Neuronal stem cell (in vitro differentiated cells): ENCODE results near the gene ABCC5.
"Not testable (repeated sequence)": the region's sequence is repeated elsewhere in the genome, so short reads cannot be mapped to it uniquely, and the experiment has no call there.

Experiments used
- DNase-seq: peaks from one replicate; pipeline ENCODE4 v3.0.0-alpha.2; 2013; ENCODE audit warnings: low spot score
- H2AFZ ChIP-seq: one replicate; pipeline ENCODE4 v1.6.1; 2013; ENCODE audit warnings: mild to moderate bottlenecking, low read length, inconsistent platforms
- H2AK5ac ChIP-seq: 2 replicates; pipeline ENCODE4 v1.6.1; 2013; ENCODE audit warnings: low read depth, mild to moderate bottlenecking, inconsistent platforms, low read length, moderate library complexity, mixed read lengths
- H2BK120ac ChIP-seq: 2 replicates; pipeline ENCODE4 v1.6.1; 2013; ENCODE audit warnings: low read depth, mild to moderate bottlenecking, inconsistent platforms, low read length, moderate library complexity, mixed read lengths
- H2BK12ac ChIP-seq: one replicate; pipeline ENCODE4 v1.6.1; 2013; ENCODE audit warnings: low read length, inconsistent platforms
- H2BK15ac ChIP-seq: 2 replicates; pipeline ENCODE4 v1.6.1; 2013; ENCODE audit warnings: mild to moderate bottlenecking, low read length, inconsistent platforms, mixed read lengths
- H2BK5ac ChIP-seq: one replicate; pipeline ENCODE4 v1.6.1; 2013; ENCODE audit warnings: inconsistent platforms, mild to moderate bottlenecking, low read length, moderate library complexity
- H3K14ac ChIP-seq: one replicate; pipeline ENCODE4 v1.6.1; 2013; ENCODE audit warnings: low read length, inconsistent platforms
- H3K18ac ChIP-seq: 2 replicates; pipeline ENCODE4 v1.6.1; 2013; ENCODE audit warnings: low read length, inconsistent platforms
- H3K23ac ChIP-seq: 2 replicates; pipeline ENCODE4 v1.6.1; 2013; ENCODE audit warnings: low read depth, mild to moderate bottlenecking, mixed read lengths, low read length, inconsistent platforms; ENCODE audit not compliant: poor library complexity
- H3K27ac ChIP-seq: replicated peaks from 3 replicates; pipeline ENCODE4 v1.5.1; 2013; ENCODE audit warnings: low read length, inconsistent platforms
- H3K27me3 ChIP-seq, 3 experiments: 2 replicates each; pipeline ENCODE4 v1.6.1; 2013; ENCODE audit warnings: low read length in 3 of 3, mild to moderate bottlenecking in 2 of 3, inconsistent platforms in 1 of 3, low read depth in 1 of 3, mixed read lengths in 1 of 3, moderate library complexity in 1 of 3; ENCODE audit not compliant: control insufficient read depth in 3 of 3, insufficient read depth in 3 of 3
- H3K36me3 ChIP-seq, 2 donors: replicated peaks in 1 of 2; 2 replicates each; pipeline ENCODE4 v1.6.1; 2013; ENCODE audit warnings: low read length in 2 of 2; ENCODE audit not compliant: control insufficient read depth in 2 of 2, insufficient read depth in 2 of 2
- H3K4ac ChIP-seq: 2 replicates; pipeline ENCODE4 v1.6.1; 2013; ENCODE audit warnings: inconsistent platforms, mild to moderate bottlenecking, low read length, moderate library complexity
- H3K4me1 ChIP-seq, 2 donors: 1 replicate in 1 of 2; 2 replicates in 1 of 2; pipeline ENCODE4 v1.6.1; 2013; ENCODE audit warnings: low read length in 2 of 2, low read depth in 1 of 2; ENCODE audit not compliant: control insufficient read depth in 2 of 2, insufficient read depth in 1 of 2
- H3K4me2 ChIP-seq: one replicate; pipeline ENCODE4 v1.6.1; 2013; ENCODE audit warnings: mild to moderate bottlenecking, low read length, inconsistent platforms; ENCODE audit not compliant: insufficient read depth, poor library complexity, severe bottlenecking
- H3K4me3 ChIP-seq, 2 donors: 2 replicates each; pipeline ENCODE4 v1.5.1; 2013; ENCODE audit warnings: low read length in 2 of 2, mild to moderate bottlenecking in 2 of 2, inconsistent platforms in 1 of 2, moderate library complexity in 1 of 2
- H3K79me1 ChIP-seq: one replicate; pipeline ENCODE4 v1.6.1; 2013; ENCODE audit warnings: low read depth, mild to moderate bottlenecking, inconsistent platforms, low read length, moderate library complexity
- H3K9ac ChIP-seq: one replicate; pipeline ENCODE4 v1.6.1; 2013; ENCODE audit warnings: mild to moderate bottlenecking, low read depth, low read length, inconsistent platforms; ENCODE audit not compliant: poor library complexity
- H3K9me3 ChIP-seq, 2 donors: replicated peaks in 1 of 2; 2 replicates each; pipeline versions ENCODE3 to v1.6.1; 2013; ENCODE audit warnings: low read length in 2 of 2, mild to moderate bottlenecking in 2 of 2, inconsistent platforms in 1 of 2, low read depth in 1 of 2, mixed read lengths in 1 of 2, moderate library complexity in 1 of 2; ENCODE audit not compliant: control insufficient read depth in 2 of 2, insufficient read depth in 1 of 2
- H4K8ac ChIP-seq: one replicate; pipeline ENCODE4 v1.6.1; 2013; ENCODE audit warnings: low read depth, mild to moderate bottlenecking, inconsistent platforms, low read length, moderate library complexity
- H4K91ac ChIP-seq: one replicate; pipeline ENCODE4 v1.6.1; 2013; ENCODE audit warnings: low read length, low read depth, mild to moderate bottlenecking, inconsistent platforms; ENCODE audit not compliant: poor library complexity
- WGBS, 2 donors: extraction: QIAGEN DNeasy Blood & Tissue Kit; methylation state at CpG; one replicate each; pipeline ENCODE4 v1.1.7; 2013; ENCODE audit warnings: missing lambda C conversion rate in 2 of 2, mixed read lengths in 1 of 2; ENCODE audit not compliant: insufficient read length in 2 of 2, insufficient replicate concordance in 1 of 2; ENCODE audit errors: extremely low coverage in 2 of 2; 5-methylcytosine and 5-hydroxymethylcytosine counted together

The ABCC5 gene

GRCh38 chr3:184042617-184043016 is 24.9 kb upstream of the ABCC5 start:
- H3K79me1 ChIP-seq: no peaks in the 10 kb centered on the region
- H3K4ac ChIP-seq: no peak overlapping the region
- H3K27ac ChIP-seq: no peak overlapping the region
- no peak for DNase-seq
- H3K18ac ChIP-seq: no peak overlapping the region
- H2AFZ ChIP-seq: no peak overlapping the region
- no peak overlapping the region for H3K9ac ChIP-seq
- no peak overlapping the region for H3K4me2 ChIP-seq
- no CpG with 5 or more reads among the region's 1 CpG for WGBS, 2 donors
- H3K27me3 ChIP-seq: peaks cover 0 to 22% (median 0%) of the 10 kb centered on the region in 3 experiments
- no peak overlapping the region for H2BK120ac ChIP-seq
- no peak overlapping the region for H2BK12ac ChIP-seq
- H4K8ac ChIP-seq: no peak overlapping the region
- H3K9me3 ChIP-seq: no peaks in the 10 kb centered on the region
- H3K23ac ChIP-seq: no peak overlapping the region
- no peak overlapping the region for H2BK5ac ChIP-seq
- H3K4me3 ChIP-seq: no peak overlapping the region
- H4K91ac ChIP-seq: no peak overlapping the region
- no peak overlapping the region for H3K14ac ChIP-seq
- no peak overlapping the region for H2AK5ac ChIP-seq
- no peak overlapping the region for H2BK15ac ChIP-seq
- no peaks in the 10 kb centered on the region for H3K4me1 ChIP-seq
- H3K36me3 ChIP-seq: no peaks in the 10 kb centered on the region

- H3K9me3 ChIP-seq: no peaks in the 10 kb centered on the region
- no peak overlapping the region for H2AK5ac ChIP-seq
- no peak overlapping the region for H4K8ac ChIP-seq
- no peak overlapping the region for H2BK120ac ChIP-seq
- no peak overlapping the region for H4K91ac ChIP-seq
- H2AFZ ChIP-seq: no peak overlapping the region
- H2BK5ac ChIP-seq: no peak overlapping the region
- H3K4me3 ChIP-seq: no peak overlapping the region
- no peak overlapping the region for H3K27ac ChIP-seq
- no peak overlapping the region for H2BK12ac ChIP-seq
- no peak overlapping the region for H3K23ac ChIP-seq
- no peak overlapping the region for H3K18ac ChIP-seq
- no peaks in the 10 kb centered on the region for H3K4me1 ChIP-seq
- no peak for DNase-seq
- WGBS, 2 donors: no CpG with 5 or more reads among the region's 3 CpGs
- no peak overlapping the region for H3K9ac ChIP-seq
- peaks cover 0 to 27% (median 0%) of the 10 kb centered on the region in 3 experiments for H3K27me3 ChIP-seq
- H3K79me1 ChIP-seq: no peaks in the 10 kb centered on the region
- no peak overlapping the region for H3K14ac ChIP-seq
- no peak overlapping the region for H3K4ac ChIP-seq
- no peaks in the 10 kb centered on the region for H3K36me3 ChIP-seq
- H2BK15ac ChIP-seq: no peak overlapping the region
- H3K4me2 ChIP-seq: no peak overlapping the region
Observed at GRCh38 chr3:184040010-184040409, 22.3 kb upstream of the ABCC5 start.

GRCh38 chr3:184039414-184039813 is 21.7 kb upstream of the ABCC5 start:
- no peak overlapping the region for H2BK5ac ChIP-seq
- no peak overlapping the region for H3K9ac ChIP-seq
- no peaks in the 10 kb centered on the region for H3K79me1 ChIP-seq
- DNase-seq: no peak
- no CpG with 5 or more reads among the region's 5 CpGs for WGBS, 2 donors
- H4K8ac ChIP-seq: no peak overlapping the region
- H3K18ac ChIP-seq: no peak overlapping the region
- H3K4me2 ChIP-seq: no peak overlapping the region
- peaks cover 0 to 27% (median 0%) of the 10 kb centered on the region in 3 experiments for H3K27me3 ChIP-seq
- H3K23ac ChIP-seq: no peak overlapping the region
- no peak overlapping the region for H3K4ac ChIP-seq
- no peak overlapping the region for H3K14ac ChIP-seq
- H2AK5ac ChIP-seq: no peak overlapping the region
- H3K4me3 ChIP-seq: no peak overlapping the region
- H2BK120ac ChIP-seq: no peak overlapping the region
- H2BK12ac ChIP-seq: no peak overlapping the region
- no peaks in the 10 kb centered on the region for H3K36me3 ChIP-seq
- H2BK15ac ChIP-seq: no peak overlapping the region
- H3K4me1 ChIP-seq: no peaks in the 10 kb centered on the region
- no peak overlapping the region for H3K27ac ChIP-seq
- H4K91ac ChIP-seq: no peak overlapping the region
- H3K9me3 ChIP-seq: no peaks in the 10 kb centered on the region
- no peak overlapping the region for H2AFZ ChIP-seq

GRCh38 chr3:184038307-184038706 is 20.6 kb upstream of the ABCC5 start:
- H3K9ac ChIP-seq, H3K27ac ChIP-seq, H3K4ac ChIP-seq, H2BK12ac ChIP-seq, H3K18ac ChIP-seq, H3K79me1 ChIP-seq, H3K4me1 ChIP-seq, H2BK15ac ChIP-seq, H3K23ac ChIP-seq, DNase-seq, H2AK5ac ChIP-seq, H2AFZ ChIP-seq, H3K4me2 ChIP-seq, H3K36me3 ChIP-seq, H2BK5ac ChIP-seq, H4K8ac ChIP-seq, H4K91ac ChIP-seq, H3K9me3 ChIP-seq, H2BK120ac ChIP-seq, H3K14ac ChIP-seq, H3K4me3 ChIP-seq: not testable (repeated sequence)
- WGBS, 2 donors: no CpG with 5 or more reads among the region's 9 CpGs
- peaks cover 0 to 27% (median 0%) of the 10 kb centered on the region in 3 experiments for H3K27me3 ChIP-seq
